Effector memory CD8-positive, alpha-beta T cell (primary cell): ENCODE results near the gene COL27A1.

ENCODE experiments used
- ATAC-seq: fragments of 150-1000 bp; cut with Tn5 transposase; replicated peaks from 2 replicates; pipeline ENCODE4 v1.10.0; 2021; ENCODE audit warnings: mild to moderate bottlenecking, moderate library complexity
- DNase-seq, 3 experiments: peaks; one replicate each; pipeline ENCODE4 v3.0.0; 2021
- H3K27ac Mint-ChIP-seq, 2 donors: one replicate each; pipeline ENCODE4 v1.8.0; 2022; ENCODE audit warnings: mild to moderate bottlenecking in 2 of 2, mixed read lengths in 2 of 2, moderate library complexity in 2 of 2
- H3K27me3 Mint-ChIP-seq, 2 donors: one replicate each; pipeline ENCODE4 v1.8.0; 2022; ENCODE audit warnings: mixed read lengths in 2 of 2
- H3K36me3 Mint-ChIP-seq: one replicate; pipeline ENCODE4 v1.8.0; 2022; ENCODE audit warnings: mild to moderate bottlenecking, moderate library complexity, mixed read lengths; ENCODE audit not compliant: insufficient read depth
- H3K4me1 Mint-ChIP-seq, 2 donors: one replicate each; pipeline ENCODE4 v1.8.0; 2022; ENCODE audit warnings: low read depth in 2 of 2, mixed read lengths in 2 of 2
- H3K4me3 Mint-ChIP-seq, 2 donors: one replicate each; pipeline ENCODE4 v1.8.0; 2022; ENCODE audit warnings: mild to moderate bottlenecking in 2 of 2, mixed read lengths in 2 of 2, moderate library complexity in 2 of 2
- H3K9me3 Mint-ChIP-seq, 2 donors: one replicate each; pipeline ENCODE4 v1.8.0; 2022; ENCODE audit warnings: mixed read lengths in 2 of 2

COL27A1 gene

DNA sequence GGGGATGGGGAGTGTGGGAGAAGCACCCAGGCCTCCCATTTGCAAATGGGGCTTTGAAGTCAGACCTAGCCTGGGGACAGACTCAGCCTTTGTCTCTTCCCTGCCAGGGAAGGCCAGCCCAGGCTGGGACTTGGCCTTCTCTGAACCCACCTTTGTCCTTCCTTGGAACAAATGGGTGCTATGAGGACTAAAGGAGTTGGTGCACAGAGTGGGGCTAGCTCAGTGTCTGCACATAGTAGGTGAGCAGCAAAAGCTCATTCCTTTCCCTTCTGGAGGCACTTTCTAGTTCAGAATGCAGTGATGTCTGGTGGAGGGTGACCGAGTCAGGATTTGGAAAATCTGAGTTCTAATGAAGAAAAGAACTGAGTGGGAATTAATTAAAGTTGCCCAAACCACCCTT lies 37.2 kb downstream of the COL27A1 start:
- Mint-ChIP-seq H3K9me3 (no peaks in the 10 kb centered on the region), H3K4me1 (no peaks in the 10 kb centered on the region), H3K4me3 (no peak overlapping the region), H3K36me3 (no peaks in the 10 kb centered on the region), H3K27me3 (peaks cover 14 to 21% of the 10 kb centered on the region in 2 donors), H3K27ac (no peak overlapping the region)
- ATAC-seq (no peak), DNase-seq (no peak)

GRCh38 chr9:114193090-114193489 lies 37.8 kb downstream of the COL27A1 start:
- no peak for DNase-seq
- Mint-ChIP-seq H3K4me1 (no peaks in the 10 kb centered on the region), H3K36me3 (no peaks in the 10 kb centered on the region), H3K27me3 (peaks cover 14 to 21% of the 10 kb centered on the region in 2 donors), H3K4me3 (no peak overlapping the region), H3K9me3 (no peaks in the 10 kb centered on the region), H3K27ac (no peak overlapping the region)
- ATAC-seq: no peak

- Mint-ChIP-seq H3K27me3 (peaks cover 14 to 21% of the 10 kb centered on the region in 2 donors), H3K4me1 (no peaks in the 10 kb centered on the region), H3K27ac (no peak overlapping the region), H3K4me3 (no peak overlapping the region), H3K9me3 (no peaks in the 10 kb centered on the region), H3K36me3 (no peaks in the 10 kb centered on the region)
- ATAC-seq (no peak), DNase-seq (no peak)
These were observed 40.8 kb downstream of the COL27A1 start for GRCh38 chr9:114196117-114196516.

GRCh38 chr9:114196979-114197622 lies 41.8 kb downstream of the COL27A1 start:
- no peaks in the 10 kb centered on the region for H3K9me3 Mint-ChIP-seq
- DNase-seq (no peak), ATAC-seq (no peak)
- H3K36me3 Mint-ChIP-seq: no peaks in the 10 kb centered on the region
- no peak overlapping the region for H3K27ac Mint-ChIP-seq
- H3K27me3 Mint-ChIP-seq: peaks cover 14 to 21% of the 10 kb centered on the region in 2 donors
- H3K4me1 Mint-ChIP-seq: no peaks in the 10 kb centered on the region
- H3K4me3 Mint-ChIP-seq: no peak overlapping the region

GRCh38 chr9:114198249-114199040 lies 43.1 kb downstream of the COL27A1 start:
- Mint-ChIP-seq H3K4me3 (no peak overlapping the region), H3K27me3 (peaks cover 9 to 11% of the 10 kb centered on the region in 2 donors), H3K27ac (no peak overlapping the region), H3K36me3 (no peaks in the 10 kb centered on the region), H3K4me1 (no peaks in the 10 kb centered on the region), H3K9me3 (no peaks in the 10 kb centered on the region)
- no peak for ATAC-seq
- DNase-seq: no peak

DNA sequence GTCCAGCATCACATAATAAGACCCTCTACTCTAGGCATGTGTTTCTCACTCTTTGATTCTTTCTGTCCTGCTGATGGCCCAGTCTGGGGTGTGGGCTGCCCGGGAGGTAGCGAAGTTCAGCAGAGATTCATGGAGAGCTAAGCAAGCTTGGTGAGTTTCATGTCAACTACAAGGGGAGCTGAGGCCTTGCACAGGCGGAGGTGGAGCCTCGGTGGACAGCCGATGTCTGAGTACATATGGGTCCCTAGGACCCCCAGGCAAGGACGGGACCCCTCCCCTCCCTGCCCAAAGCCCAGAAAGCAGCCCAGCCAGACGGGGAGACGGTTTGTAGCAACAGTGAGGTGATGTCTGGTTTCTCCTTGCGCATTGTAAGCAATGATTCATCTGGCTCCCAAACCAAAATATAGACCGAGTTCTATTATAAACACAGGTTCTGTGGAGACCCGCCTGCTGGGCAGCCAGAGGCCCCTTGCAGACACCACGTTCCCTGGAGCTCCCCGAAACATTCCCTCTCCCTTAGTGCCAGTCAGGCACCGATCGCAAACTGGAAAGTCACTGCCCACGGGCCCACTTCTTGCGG lies 45.5 kb downstream of the COL27A1 start:
- ATAC-seq: no peak
- no peak overlapping the region for H3K4me3 Mint-ChIP-seq
- DNase-seq: no peak
- no peak overlapping the region for H3K27ac Mint-ChIP-seq
- H3K27me3 Mint-ChIP-seq: peaks cover 5 to 10% of the 10 kb centered on the region in 2 donors
- no peaks in the 10 kb centered on the region for H3K4me1 Mint-ChIP-seq
- H3K9me3 Mint-ChIP-seq: no peaks in the 10 kb centered on the region
- no peaks in the 10 kb centered on the region for H3K36me3 Mint-ChIP-seq

DNA sequence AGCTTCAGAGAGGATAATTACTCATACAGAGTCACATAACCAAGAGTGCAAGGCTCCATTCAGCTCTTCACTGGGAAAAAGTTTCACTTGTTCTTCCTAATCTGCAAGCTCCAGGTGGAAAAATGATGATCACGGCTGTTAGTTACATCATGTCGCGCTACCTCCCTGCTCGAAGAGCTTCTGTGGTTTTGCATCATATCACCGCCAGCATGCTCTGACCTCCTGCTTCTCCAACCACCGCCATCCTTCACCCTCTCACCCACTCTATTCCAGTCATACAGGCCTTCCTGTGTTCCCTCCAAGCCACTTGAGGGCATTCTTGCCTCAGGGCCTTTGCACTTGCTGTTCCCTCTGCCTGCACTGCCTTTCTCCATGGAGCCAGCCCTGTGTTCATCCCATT lies 47.1 kb downstream of the COL27A1 start:
- no peak overlapping the region for H3K27ac Mint-ChIP-seq
- ATAC-seq: no peak
- H3K4me3 Mint-ChIP-seq: no peak overlapping the region
- no peaks in the 10 kb centered on the region for H3K9me3 Mint-ChIP-seq
- DNase-seq: no peak
- no peaks in the 10 kb centered on the region for H3K36me3 Mint-ChIP-seq
- H3K4me1 Mint-ChIP-seq: no peaks in the 10 kb centered on the region
- peaks cover 7 to 16% of the 10 kb centered on the region in 2 donors for H3K27me3 Mint-ChIP-seq

- H3K27me3 Mint-ChIP-seq: peaks cover 7 to 16% of the 10 kb centered on the region in 2 donors
- H3K4me1 Mint-ChIP-seq: no peaks in the 10 kb centered on the region
- no peak overlapping the region for H3K27ac Mint-ChIP-seq
- no peak overlapping the region for H3K4me3 Mint-ChIP-seq
- DNase-seq: no peak
- H3K36me3 Mint-ChIP-seq: no peaks in the 10 kb centered on the region
- ATAC-seq: no peak
- H3K9me3 Mint-ChIP-seq: no peaks in the 10 kb centered on the region
These were observed 47.5 kb downstream of the COL27A1 start for GRCh38 chr9:114202849-114203248.

DNA sequence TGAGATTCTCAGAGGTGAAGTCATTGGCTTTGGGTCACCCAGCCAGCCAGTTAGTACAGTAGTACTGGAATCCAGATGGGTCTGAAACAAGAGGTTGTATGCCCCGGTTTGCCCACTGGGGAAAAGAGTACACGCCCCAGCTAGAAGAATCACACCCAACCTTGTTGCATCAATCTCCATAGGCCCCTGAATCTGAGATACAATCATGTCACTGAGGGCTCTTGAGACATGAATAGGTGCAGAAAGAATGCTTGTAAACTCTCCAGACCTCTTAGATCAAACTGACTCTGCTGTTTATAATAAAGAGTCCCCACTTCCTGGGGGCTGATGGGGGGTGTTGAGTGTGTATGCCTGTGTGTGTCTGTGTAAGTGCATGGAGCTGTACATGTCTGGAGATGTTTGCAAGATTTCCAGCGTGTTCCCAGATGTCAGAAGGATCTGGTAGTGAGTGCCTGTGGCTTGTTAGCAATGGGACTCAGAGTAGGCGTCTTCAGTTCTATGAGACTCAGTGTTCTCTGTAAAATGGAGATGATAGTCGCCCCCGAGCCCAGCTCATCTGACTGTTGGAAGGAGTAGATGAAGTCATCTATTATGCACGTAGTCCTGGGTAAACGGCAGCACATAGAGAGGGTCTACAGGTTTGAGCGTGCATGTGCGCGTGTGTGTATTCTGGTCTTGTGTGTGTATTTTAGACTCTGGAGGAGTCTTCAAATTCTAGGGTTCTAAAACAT lies 48.2 kb downstream of the COL27A1 start:
- Mint-ChIP-seq H3K36me3 (no peaks in the 10 kb centered on the region), H3K4me1 (no peaks in the 10 kb centered on the region), H3K9me3 (no peaks in the 10 kb centered on the region), H3K4me3 (no peak overlapping the region), H3K27ac (no peak overlapping the region), H3K27me3 (peaks cover 7 to 16% of the 10 kb centered on the region in 2 donors)
- no peak for ATAC-seq
- no peak for DNase-seq

DNA sequence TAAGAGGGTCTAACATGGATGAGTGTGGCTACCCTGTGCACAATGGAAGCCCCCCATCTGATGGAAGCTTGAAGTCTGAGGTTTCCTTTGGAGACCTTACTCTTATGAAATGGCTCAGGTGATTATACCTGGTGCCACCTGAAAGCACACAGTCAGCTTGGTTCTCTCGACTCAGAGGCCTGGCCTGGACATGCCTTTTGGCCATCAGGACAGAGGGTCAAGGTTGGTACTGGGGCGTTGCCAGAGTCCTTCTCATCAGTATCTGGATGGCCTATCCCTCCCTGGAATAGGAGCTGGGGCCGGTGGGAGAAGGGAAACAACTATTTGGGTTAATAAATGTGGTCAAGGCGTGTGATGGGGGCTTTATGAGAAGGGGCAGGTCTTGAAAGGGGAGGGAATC lies 48.9 kb downstream of the COL27A1 start:
- Mint-ChIP-seq H3K27ac (no peak overlapping the region), H3K27me3 (peaks cover 7 to 16% of the 10 kb centered on the region in 2 donors), H3K9me3 (no peaks in the 10 kb centered on the region), H3K36me3 (no peaks in the 10 kb centered on the region), H3K4me3 (no peak overlapping the region), H3K4me1 (no peaks in the 10 kb centered on the region)
- DNase-seq (no peak), ATAC-seq (no peak)

DNA sequence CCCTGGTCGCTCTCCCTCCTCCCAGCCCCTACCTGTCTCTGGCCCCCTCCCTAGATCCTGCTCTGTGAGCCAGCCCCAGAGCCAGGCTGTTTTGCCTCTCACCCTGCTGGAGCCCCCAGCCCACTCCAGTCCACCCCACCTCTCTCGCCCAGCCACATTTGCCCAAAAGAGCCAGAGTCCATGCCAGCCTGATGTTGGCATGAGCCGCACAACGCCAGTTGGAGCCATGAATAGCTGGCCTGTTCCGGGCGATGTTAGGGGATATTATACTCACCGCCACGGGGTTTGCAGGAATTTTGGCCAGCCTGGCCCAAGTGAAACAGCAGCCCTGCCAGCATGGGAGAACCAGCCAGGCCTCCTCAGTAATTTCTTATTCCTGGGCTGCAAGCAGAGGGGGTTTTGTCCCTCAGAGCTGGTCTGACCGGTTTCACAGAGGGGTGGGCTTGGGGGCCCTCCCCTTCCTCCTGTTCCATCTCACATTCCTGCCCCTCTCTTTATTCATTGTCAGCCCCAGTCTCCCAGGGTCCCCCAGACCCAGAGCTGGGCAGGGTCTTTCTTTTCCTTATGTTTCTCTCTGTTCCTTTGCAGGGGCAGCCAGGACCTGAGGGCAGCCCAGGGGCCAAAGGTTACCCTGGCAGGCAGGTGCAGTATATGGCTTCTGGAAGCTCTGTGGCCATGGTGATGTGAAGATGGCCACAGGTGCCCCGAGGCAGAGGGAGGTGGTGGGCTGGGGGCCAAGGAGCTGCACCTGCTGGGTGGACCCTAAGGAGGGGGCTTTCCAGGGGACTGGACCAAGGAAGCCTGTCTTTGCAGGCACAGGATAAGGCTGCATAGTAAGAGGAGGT lies 50.1 kb downstream of the COL27A1 start:
- Mint-ChIP-seq H3K27me3 (peaks cover 7 to 27% of the 10 kb centered on the region in 2 donors), H3K9me3 (no peaks in the 10 kb centered on the region), H3K27ac (no peak overlapping the region), H3K36me3 (no peaks in the 10 kb centered on the region), H3K4me3 (no peak overlapping the region), H3K4me1 (no peaks in the 10 kb centered on the region)
- no peak for ATAC-seq
- no peak for DNase-seq

DNA sequence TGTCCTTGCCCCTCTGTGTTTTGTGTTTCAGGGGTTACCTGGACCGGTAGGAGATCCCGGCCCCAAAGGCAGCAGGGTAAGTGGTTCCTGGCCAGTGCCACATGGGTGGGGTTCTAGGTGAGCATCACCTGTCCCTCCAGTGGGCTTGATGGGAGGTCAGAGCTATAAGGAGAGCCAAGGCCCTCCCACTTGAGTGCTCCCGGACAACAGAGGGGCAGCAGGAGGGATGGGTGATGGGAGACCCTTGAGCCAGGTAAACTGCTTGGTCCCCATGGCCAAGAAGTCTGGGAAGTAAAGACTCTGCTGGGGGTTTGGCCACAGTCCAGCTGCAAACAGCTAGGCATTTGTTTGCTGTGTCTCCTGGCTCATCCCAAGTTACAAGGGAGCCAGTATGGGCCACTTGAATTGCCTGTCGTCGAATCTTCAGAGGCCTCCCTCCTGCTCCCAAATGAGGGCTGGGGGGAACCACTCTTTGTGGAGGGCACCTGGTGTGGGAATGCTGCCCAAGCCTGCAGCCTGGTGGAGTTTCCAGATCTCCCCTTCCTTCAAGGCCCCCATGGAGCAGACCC lies 51.0 kb downstream of the COL27A1 start:
- Mint-ChIP-seq H3K4me1 (no peaks in the 10 kb centered on the region), H3K27ac (no peak overlapping the region), H3K9me3 (no peaks in the 10 kb centered on the region), H3K4me3 (no peak overlapping the region), H3K36me3 (no peaks in the 10 kb centered on the region), H3K27me3 (peaks cover 7 to 27% of the 10 kb centered on the region in 2 donors)
- no peak for ATAC-seq
- no peak for DNase-seq
